ENCODE results near the gene C1QBP.
A peak's percentile ranks its signal among the peaks of the same experiment; 100 is the strongest.
"Not testable (repeated sequence)": the region's sequence is repeated elsewhere in the genome, so short reads cannot be mapped to it uniquely, and the experiment has no call there.

The C1QBP gene

GRCh38 chr17:5431949-5432556 lies 6.9 kb downstream of the C1QBP start:
- DNase-seq (ENCODE audit: low read depth): no peak

GRCh38 chr17:5431234-5431633 lies 7.7 kb downstream of the C1QBP start:
- not testable (repeated sequence) for DNase-seq (ENCODE audit: low read depth)

GRCh38 chr17:5430413-5430999 lies 8.4 kb downstream of the C1QBP start:
- DNase-seq (ENCODE audit: low read depth): no peak

- DNase-seq (ENCODE audit: low read depth): no peak
Observed at GRCh38 chr17:5429191-5429887, 9.6 kb downstream of the C1QBP start.

GRCh38 chr17:5425826-5426225 lies 13.1 kb downstream of the C1QBP start:
- DNase-seq (ENCODE audit: low read depth): no peak

- DNase-seq (ENCODE audit: low read depth): no peak
Observed at GRCh38 chr17:5424909-5425308, 14.0 kb downstream of the C1QBP start.

- no peak for DNase-seq (ENCODE audit: low read depth)
Observed at GRCh38 chr17:5422505-5422904, 16.4 kb downstream of the C1QBP start.

- DNase-seq (ENCODE audit: low read depth): no peak
Observed at GRCh38 chr17:5419959-5420653, 18.8 kb downstream of the C1QBP start, which contains the start of gene RPAIN. Gene RPAIN (plus strand): TSS chr17:5420182. CDS start chr17:5420211, 29 bp downstream.

GRCh38 chr17:5419356-5419958 lies 19.5 kb downstream of the C1QBP start, which contains the start of gene NUP88:
Gene NUP88 (minus strand): TSS chr17:5419662. CDS start chr17:5419650, 12 bp downstream.
- peak; percentile 86 for DNase-seq (ENCODE audit: low read depth)

GRCh38 chr17:5418858-5419355 lies 20.0 kb downstream of the C1QBP start:
- DNase-seq (ENCODE audit: low read depth): no peak

GRCh38 chr17:5416901-5417300 lies 22.1 kb downstream of the C1QBP start:
- no peak for DNase-seq (ENCODE audit: low read depth)

- DNase-seq (ENCODE audit: low read depth): no peak
Observed at GRCh38 chr17:5413682-5414081, 25.3 kb downstream of the C1QBP start.

GRCh38 chr17:5410594-5411272 lies 28.2 kb downstream of the C1QBP start:
- no peak for DNase-seq (ENCODE audit: low read depth)

GRCh38 chr17:5408186-5408585 lies 30.8 kb downstream of the C1QBP start:
- no peak for DNase-seq (ENCODE audit: low read depth)

- DNase-seq (ENCODE audit: low read depth): no peak
Observed at GRCh38 chr17:5405400-5405799, 33.6 kb downstream of the C1QBP start.

GRCh38 chr17:5399767-5400166 lies 39.2 kb downstream of the C1QBP start:
- no peak for DNase-seq (ENCODE audit: low read depth)

GRCh38 chr17:5396612-5397011 lies 42.3 kb downstream of the C1QBP start:
- DNase-seq (ENCODE audit: low read depth): no peak

- no peak for DNase-seq (ENCODE audit: low read depth)
Observed at GRCh38 chr17:5391678-5392077, 47.3 kb downstream of the C1QBP start.
